Renal cortex interstitium (tissue), 11 donors: Measurements from ENCODE around the gene C1orf53. TPM values are rescaled to one million over a fixed set of nuclear protein-coding genes. Genes with fewer than 3 reads are reported as not detected.
"Not testable (repeated sequence)": the region's sequence is repeated elsewhere in the genome, so short reads cannot be mapped to it uniquely, and the experiment has no call there.

ENCODE experiments used
- DNase-seq, 11 donors: peaks; one replicate each; pipeline ENCODE4 v3.0.0-alpha.2; 2013; ENCODE audit warnings: low read depth in 9 of 11, low spot score in 4 of 11; ENCODE audit errors: extremely low read depth in 1 of 11
- polyA plus RNA-seq, 3 donors: library from polyadenylated mRNA; unstranded; fragments of 120-200 nt; gene quantifications; one replicate each; pipeline ENCODE4 v1.2.1, GENCODE V29; 2013; ENCODE audit not compliant: insufficient read length in 3 of 3

Gene C1orf53
- polyA plus RNA-seq, 3 donors: 1.7 to 3.2 (median 2.6) TPM

DNA sequence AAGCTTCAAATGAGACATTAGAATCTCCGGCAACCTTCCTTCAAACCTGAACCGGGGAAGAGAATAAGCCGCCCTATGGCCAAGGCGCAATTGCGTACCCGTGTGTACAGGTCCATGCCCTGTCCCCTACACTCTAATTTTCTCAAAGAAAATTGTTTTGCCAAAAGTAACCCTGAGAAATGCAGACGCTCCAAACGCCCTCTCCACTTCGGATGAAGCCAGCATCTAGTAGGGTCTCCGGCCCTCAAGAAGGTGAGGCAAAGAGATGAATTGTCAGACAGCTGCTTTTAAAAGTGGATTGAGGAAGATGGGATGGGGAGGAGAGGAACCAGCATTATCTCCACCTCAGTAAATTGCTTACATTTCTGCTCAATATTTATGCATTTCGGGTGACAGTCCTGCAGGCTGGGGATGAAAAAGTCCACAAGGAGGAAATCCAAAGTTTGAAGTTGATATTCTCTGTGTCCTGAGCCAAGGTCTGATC lies 14.1 kb downstream of the C1orf53 start:
- DNase-seq: no peak

DNA sequence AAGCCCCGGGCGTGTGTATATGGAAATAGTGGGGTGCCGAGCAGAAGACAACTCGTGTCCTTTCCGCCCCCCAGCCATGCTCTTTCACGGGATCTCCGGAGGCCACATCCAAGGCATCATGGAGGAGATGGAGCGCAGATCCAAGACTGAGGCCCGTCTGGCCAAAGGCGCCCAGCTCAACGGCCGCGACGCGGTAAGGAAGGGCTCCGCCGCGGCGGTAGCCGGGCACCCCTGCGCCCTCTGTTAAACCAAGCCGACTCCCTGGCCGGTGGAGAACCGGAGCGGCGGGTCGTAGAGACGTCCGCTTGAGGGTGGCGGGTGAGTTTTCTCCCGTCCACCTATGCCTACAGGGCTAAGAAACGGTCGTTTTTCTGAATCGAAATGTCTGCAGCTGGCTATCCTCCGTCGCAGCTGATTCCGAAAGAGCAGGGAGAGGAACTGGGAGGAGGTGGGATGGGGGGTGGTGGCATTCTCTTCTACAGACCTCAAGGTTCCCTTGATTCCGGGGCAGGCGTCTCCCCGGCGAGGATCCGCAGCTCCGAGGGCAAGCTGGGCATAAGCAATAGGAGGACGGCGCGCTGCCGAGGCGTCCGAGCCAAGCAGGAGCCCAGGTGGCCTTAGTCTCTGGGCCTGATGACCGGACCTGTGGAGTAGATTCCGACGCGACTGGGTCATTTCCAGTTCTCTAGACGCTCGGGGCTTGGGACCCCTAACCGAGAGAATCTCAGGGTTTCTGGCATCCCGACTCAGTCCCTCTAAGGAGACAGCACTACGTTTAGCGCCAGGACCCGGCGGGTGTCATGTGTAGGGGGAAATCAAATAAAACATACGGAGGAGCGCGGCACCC lies 15.6 kb downstream of the C1orf53 start:
- no peak for DNase-seq

DNA sequence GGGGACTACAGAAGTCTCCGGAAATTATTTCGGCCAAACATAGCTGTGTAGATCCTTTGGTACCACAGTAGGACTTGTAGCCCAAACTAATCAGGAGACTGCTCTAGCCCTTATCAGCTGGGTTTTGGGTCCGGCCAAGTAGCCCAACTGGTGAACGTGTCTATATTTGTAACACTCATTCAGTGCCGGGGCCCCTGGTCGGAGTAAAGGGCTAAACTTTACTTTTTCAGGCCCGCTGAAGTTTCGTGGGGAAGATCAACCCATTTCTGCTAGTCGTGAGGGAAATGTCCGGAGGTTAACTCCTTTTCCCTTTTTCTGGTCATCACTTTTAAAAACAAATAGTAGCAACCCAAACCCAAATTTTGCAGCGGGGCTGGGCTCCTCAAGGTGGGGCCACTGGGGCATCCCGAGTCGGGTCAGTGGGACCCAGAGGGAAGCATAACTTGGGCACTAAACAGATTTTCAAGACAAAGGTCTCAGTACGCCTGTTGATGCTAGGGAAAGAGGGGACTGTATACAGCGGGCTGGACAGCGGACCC lies 16.4 kb downstream of the C1orf53 start:
- no peak for DNase-seq

DNA sequence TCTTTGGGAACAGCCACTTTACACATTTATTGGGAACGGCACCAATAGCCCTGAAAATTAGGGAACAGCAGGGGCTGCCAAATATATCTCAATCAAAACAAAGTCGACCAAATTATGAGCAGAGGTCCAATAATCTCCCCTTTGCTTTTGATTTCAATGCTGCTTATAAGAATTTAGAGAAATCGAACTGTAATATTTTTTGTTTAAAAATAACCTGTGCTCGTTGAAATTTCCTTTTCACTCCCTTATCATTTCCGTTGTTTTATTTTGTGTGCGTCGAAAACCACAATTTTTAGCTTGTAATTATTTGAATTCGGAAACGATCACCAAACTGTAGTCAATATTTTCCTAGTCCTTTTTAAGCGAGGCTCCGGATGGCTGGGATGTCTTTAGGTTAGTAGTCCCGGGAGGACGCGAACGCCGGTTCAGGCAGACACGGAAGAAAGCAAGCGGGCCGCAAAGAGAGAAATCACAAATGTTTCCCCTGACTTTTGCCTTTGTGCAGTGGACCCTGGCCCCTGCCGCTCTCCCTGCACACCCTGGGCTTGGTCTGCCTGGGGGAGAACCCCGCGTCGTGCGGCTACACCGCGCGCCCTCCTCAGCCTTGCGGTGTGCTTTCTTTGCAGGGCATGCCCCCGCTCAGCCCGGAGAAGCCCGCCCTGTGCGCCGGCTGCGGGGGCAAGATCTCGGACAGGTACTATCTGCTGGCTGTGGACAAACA lies 17.1 kb downstream of the C1orf53 start:
- DNase-seq: no peak

DNA sequence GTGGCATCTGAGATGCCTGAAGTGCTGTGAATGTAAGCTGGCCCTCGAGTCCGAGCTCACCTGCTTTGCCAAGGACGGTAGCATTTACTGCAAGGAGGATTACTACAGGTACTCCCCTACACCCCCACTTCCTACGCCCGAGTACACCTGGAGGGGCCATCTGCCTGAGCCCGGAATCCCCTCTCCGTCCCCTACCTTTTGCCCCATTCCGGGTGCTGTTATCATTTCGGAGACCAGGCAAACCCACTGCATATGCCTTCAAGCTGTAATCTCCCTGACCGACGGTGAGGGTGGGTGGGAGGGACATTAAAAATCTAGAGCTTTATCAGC lies 17.6 kb downstream of the C1orf53 start:
- no peak for DNase-seq

DNA sequence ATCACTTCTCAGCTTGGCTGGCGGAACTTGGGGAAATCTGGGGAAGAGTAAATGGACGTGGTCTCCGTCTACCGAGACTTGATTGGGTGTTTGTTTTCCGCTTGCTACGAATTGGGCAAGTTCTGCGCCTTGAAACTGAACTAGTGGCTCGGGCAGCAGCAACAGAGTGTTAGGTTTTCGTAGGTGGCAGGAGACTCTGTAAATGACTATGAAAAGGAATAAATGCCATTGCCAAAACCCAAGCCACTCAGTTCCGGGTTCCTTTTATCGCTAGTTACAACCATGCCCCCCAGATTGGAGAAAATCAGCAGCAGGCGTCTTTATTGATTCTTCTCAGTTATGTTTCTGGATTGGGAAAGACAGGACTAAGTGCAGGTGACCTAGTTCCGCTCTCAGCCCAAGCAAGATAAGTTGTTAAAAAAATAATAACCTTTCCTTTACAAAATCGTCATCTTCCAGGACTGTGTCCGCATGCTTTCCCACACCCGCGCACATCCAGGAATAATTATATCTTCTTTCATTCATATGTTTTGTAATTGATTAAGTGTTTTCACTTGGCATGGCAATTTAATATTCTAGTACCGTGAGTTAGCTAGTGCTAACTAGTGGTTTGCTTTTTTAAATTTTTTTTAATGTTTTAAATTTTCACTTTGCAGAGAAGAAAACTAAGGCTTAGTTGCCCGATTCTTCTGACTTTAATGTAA lies 18.1 kb downstream of the C1orf53 start:
- DNase-seq: no peak

DNA sequence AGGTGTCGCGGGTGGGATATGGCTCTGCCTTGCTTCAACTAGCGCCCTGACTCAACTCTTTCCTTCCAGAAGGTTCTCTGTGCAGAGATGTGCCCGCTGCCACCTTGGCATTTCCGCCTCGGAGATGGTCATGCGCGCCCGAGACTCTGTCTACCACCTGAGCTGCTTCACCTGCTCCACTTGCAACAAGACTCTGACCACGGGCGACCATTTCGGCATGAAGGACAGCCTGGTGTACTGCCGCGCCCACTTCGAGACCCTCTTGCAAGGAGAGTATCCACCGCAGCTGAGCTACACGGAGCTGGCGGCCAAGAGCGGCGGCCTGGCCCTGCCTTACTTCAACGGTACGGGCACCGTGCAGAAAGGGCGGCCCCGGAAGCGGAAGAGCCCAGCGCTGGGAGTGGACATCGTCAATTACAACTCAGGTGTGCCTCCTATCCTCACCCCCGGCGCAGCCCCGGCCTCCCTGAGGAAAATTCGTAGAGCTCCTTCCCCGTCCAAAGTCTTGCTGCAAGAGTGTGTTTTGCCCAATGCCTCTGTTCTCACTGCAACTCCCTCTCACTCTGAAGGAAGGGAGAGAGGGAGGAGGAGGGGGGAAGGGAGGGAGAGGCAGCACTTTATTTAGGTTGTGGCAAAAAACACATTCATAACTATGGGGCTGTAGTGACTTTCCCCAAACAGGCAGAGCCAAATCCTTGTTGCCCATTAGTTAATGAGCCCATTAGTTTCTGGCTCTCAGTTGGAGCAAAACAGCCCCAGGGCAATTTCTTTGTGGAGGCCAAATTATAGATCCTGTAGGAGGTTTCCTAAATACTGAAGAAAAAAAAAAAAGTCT lies 19.0 kb downstream of the C1orf53 start:
- no peak for DNase-seq

DNA sequence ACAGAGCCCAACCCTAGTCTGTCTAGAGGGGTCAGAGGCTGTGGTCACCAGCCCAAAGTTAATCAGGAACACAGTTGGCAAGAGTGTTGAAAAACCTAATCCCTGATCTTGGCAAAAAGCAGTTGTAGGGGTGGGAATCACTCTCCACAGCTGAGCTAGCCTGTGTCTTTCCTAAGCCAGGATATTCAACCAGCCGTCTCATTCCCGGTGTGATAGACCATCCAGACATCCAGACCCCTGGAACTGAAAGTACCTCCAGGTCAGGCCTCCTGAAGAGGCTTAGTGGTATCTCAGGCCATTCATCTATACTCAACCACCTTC lies 19.6 kb downstream of the C1orf53 start:
- no peak for DNase-seq

DNA sequence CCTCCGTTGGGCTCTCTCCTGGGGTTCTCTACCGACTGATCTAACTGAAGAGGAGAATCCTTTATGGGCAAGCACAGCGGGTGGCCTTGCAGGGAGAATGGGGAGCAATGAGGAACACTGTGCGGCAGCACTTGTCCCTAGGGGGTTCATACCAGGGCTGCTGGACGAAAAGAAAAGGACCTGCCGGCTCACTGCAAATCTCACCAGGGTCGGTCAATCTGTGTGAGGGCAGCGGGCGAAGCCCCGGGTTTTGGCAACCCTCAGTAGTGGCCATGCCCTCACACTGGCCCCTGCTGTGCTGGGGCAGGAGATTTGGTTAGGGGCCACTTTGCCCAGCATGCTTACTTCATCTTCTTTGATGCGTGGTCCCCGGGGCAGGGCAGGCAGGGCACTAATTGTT lies 20.6 kb downstream of the C1orf53 start:
- no peak for DNase-seq

DNA sequence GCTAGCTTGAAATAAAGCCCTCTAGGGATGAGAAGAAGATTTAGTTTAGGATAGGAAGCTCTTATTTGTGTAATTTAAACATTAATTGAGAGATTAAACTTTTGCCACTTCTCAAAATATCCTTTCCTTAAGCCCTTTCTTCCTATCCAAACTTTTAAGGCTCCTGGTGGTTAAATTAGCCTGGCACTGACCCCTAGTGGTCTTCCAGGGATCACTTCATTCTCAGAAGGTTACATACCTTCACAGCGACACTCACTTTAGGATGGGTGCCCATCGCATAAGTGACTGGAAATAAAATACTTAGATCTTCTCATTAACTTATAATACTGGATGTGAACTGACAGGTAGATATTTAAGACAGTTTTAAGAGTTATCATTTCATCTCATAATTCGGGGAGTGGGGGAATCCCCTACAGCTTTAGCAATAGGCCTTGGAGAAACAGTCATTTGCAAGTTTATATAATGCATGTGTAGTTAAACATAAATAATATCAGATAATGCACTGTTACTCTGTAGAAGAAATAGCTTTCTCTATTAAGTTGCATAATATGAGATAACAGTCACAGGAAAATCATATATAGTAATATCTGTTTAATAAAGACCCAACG lies 22.2 kb downstream of the C1orf53 start:
- DNase-seq: peak in 1 of 11 donors; percentile 51

DNA sequence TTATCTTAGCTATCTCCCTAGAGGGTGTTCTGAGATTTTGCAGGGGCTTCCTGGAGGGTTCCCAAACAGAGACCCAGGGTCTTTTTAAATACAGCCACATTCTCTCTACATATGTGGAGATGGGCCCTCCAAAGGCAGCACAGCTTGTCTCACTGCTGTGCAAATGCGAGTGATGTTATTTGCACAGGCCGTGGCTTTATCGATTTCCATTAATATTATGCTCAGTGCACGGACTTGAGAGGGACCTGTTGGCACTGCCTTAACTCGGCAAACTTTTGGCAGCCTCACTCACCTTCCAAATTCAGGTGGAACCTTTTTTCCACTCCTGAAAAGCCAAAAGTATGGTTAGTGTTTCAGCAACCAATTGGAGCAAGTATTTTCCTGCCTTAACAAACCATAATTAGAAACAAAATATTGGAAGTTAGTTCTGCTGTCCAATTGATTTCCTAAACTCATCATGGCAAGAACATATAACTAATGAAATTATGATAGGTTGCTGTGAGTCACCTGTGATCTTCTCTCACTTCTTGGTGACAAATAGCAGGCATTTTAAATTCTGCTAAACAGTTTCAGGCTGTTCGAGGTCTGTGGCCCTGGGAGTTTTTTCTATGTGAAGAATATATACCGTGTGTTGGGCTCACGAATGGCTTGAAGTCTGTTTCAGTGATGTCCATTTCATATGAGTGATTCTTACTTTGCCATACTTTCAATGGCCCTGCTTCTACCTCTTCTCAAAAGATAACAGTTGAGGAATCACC lies 25.7 kb downstream of the C1orf53 start:
- DNase-seq: no peak

DNA sequence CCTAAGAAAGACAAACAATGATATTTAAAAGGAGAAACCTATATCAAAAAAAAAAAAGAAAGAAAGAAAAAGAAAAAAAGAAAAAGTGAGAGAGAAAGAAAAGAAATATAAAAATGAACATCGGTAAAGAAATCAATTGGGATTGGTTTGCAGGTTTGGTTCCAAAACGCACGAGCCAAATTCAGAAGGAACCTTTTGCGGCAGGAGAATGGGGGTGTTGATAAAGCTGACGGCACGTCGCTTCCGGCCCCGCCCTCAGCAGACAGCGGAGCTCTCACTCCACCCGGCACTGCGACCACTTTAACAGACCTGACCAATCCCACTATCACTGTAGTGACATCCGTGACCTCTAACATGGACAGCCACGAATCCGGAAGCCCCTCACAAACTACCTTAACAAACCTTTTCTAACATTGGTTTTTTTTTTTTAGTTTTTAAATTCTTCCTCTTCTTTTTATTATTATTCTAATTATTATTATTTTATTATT lies 26.5 kb downstream of the C1orf53 start:
- no peak for DNase-seq

DNA sequence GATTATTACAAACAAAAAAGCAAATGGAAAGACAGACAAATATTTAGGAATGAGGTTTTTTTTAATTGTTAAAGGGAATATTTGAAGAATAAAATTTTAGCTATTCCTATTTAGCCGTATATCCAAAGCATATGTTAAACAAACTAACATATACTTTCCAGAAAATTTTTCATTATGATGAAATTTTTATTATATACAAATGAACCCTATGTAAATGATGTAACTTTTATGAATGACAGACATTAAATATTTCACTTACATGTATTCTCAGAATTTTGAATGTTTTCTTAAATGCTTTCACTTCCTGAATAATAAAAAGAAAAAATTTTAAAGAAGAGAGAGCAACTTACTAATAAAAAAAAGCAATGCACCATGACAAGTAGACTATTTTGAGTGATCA lies 30.6 kb downstream of the C1orf53 start:
- DNase-seq: no peak

DNA sequence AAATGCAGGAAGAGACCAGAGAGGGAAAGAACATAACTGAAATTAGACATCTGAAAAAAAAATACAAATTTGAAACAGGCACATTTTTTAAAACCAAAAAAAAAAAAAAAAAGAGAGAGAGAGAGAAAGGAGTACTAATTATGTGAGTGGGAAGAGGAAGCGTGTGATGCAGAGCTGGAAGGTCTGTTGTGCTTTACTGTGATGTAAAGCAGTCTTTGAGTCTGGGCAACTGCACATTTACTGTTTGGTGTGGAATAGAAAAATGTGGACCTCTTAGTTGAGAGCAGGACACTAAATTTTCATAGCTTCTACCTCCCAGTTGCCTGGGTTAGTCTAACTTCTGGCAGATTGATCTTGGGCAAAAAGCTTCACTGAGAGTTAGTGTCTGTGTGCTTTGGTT lies 31.2 kb downstream of the C1orf53 start:
- no peak for DNase-seq

DNA sequence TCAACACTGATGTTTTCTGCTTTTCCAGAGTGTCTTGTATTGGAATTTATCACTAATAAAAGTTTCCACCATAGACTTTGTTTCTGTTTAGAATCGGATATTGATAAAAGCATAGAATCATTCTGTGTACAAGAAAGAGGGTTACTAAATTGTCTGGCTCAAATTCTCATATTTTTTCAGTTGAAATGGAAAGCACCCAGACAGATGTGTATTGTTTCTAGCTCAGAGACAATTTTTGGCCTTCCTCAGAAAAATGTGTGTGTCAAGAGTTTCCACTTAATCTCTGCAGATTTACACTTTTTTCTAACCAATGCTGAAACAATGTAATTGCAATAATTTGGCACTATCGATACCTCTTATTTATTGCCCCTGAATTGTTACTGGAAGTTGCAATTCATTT lies 35.0 kb downstream of the C1orf53 start:
- no peak for DNase-seq

DNA sequence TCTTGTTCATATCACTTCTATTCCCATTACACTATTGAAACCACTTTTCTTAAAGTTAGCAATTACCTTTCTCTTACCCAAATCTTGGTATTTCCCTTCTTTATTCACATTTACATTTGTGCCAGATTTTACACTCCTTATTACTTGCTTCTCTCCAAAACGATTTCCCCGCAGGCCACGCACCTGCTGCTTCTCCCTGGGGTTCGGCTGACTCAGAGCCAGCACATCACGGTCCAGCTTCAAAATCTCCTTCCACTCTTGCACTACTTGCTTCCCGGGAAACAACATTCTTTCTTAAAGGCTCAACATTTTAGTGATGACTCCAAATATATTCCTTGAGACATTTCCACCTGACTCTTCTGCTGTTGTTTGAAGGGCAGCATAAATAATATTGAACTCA lies 35.5 kb downstream of the C1orf53 start:
- DNase-seq: no peak

DNA sequence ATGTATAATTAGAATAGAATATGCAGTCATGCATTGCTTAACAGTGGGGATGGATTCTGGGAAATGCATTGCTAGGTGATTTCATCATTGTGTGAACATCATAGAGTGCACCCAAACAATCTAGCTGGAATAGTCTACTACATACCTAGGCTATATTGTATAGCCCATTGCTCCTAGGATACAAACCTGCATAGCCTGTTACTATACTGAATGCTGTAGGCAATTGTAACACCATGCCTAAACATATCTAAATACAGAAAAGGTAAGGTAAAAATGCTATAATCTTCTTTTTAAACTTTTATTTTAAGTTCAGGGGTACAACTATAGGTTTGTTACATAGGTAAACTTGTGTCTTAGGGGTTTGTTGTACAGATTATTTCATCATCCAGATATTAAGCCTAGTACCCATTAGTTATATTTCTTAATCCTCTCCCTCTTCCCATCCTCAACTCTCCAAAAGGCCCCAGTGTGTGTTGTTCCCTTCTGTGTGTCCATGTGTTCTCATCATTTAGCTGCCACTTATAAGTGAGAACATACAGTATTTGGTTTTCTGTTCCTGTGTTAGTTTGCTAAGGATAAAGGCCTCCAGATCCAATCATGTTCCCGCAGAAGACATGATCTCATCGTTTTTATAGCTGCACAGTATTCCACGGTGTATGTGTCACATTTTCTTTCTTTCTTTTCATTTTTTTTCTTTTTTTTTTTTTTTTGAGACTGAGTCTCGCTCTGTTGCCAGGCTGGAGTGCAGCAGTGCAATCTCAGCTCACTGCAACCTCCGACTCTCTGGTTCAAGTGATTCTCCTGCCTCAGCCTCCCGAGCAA lies 36.9 kb downstream of the C1orf53 start:
- DNase-seq: not testable (repeated sequence)
